ENCODE results near the gene NPW. TPM values are rescaled to one million over a fixed set of nuclear protein-coding genes. Genes with fewer than 3 reads are reported as not detected.

NPW gene
- total RNA-seq, 1 donor: 1.3 TPM

DNA sequence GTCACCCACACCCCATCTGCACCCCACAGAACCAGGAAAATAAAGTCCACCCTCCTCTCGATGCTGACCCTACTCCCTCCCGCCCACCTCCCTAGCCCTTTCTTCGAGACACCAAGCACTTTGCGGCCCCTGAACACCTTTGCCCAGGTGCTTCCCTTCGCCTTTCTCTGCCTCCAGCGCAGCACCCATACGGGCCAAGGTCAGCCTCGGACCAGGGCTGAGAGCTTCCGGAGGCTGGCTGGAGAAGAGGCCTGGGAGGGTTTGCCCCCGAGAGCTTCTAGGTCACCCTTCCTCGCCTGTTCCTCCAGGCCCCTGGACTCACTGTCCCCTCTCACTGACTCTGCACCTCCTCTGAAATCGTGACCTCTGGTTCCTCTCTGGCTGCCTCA is 4.4 kb downstream of the NPW start:
- no peak for TF ChIP-seq CTCF (IDR thresholded peaks at IDR 0.05; ENCODE audit: insufficient read depth, low read depth, low read length)
- DNase-seq (ENCODE audit: low read depth): no peak
- no peak overlapping the region for H3K4me3 ChIP-seq (ENCODE audit: low read depth, low read length)

- DNase-seq (ENCODE audit: low read depth): no peak
- TF ChIP-seq CTCF (IDR thresholded peaks at IDR 0.05; ENCODE audit: insufficient read depth, low read depth, low read length): no peak
- no peak overlapping the region for H3K4me3 ChIP-seq (ENCODE audit: low read depth, low read length)
These were observed 5.7 kb downstream of the NPW start for GRCh38 chr16:2025251-2025650.

- H3K4me3 ChIP-seq (ENCODE audit: low read depth, low read length): peak overlapping the region; percentile 54
These were observed 6.4 kb downstream of the NPW start for GRCh38 chr16:2025878-2026460.

GRCh38 chr16:2026461-2027023 is 7.0 kb downstream of the NPW start, which contains the start of gene NHERF2:
NHERF2 (plus strand) TSS chr16:2026902; CDS start chr16:2027006, 104 bp downstream.
- H3K4me3 ChIP-seq (ENCODE audit: low read depth, low read length): peak within 1 kb of the TSS; percentile 73
- TF ChIP-seq CTCF (IDR thresholded peaks at IDR 0.05; ENCODE audit: insufficient read depth, low read depth, low read length): no peak
- no peak for DNase-seq (ENCODE audit: low read depth)

More at GRCh38 chr16:2025878-2026460, 6.4 kb downstream of the NPW start:
- DNase-seq (ENCODE audit: low read depth): no peak
- no peak for TF ChIP-seq CTCF (IDR thresholded peaks at IDR 0.05; ENCODE audit: insufficient read depth, low read depth, low read length)

DNA sequence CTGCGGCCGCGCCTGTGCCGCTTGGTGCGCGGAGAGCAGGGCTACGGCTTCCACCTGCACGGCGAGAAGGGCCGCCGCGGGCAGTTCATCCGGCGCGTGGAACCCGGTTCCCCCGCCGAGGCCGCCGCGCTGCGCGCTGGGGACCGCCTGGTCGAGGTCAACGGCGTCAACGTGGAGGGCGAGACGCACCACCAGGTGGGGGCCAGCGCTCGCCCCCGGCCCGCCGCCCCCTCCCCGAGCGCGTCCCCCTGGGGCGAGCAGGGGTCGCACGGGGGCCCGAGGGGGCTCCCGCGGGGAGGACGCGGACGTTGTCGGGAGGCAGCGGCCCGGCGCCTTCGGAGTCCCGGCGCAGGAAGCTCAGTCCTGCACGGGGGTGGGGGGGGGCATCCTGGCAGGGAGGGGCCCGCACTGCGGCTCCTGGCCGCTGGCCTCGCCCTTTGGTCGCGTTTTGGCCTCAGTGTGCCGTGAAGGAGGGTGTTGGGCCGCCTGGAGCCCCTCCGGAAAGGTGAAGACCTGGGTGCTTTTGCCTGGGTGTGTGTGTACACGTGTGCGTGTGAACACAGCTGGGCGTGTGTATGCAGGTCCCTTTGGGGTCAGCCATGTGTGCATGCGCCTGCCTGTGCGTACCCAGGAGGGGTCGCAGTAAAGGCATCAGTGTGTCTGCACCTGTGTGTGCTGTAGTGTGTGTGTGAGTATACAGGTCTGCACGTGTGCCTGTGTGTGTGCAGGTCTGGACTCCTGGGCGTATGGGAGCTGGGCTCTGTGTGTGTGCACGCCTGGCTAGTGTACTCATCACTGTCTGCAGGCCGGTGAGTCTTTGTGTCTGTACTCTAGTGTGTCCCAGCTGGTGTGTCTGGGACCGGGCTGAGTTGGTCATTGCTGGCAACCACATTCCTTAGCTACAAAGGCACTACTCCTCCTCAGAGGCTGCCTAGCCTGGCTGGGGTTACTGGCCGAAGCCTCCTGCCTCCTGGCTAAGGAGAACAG is 7.7 kb downstream of the NPW start:
- peak overlapping the region; percentile 73 for H3K4me3 ChIP-seq (ENCODE audit: low read depth, low read length)
- TF ChIP-seq CTCF (IDR thresholded peaks at IDR 0.05; ENCODE audit: insufficient read depth, low read depth, low read length): no peak
- no peak for DNase-seq (ENCODE audit: low read depth)

DNA sequence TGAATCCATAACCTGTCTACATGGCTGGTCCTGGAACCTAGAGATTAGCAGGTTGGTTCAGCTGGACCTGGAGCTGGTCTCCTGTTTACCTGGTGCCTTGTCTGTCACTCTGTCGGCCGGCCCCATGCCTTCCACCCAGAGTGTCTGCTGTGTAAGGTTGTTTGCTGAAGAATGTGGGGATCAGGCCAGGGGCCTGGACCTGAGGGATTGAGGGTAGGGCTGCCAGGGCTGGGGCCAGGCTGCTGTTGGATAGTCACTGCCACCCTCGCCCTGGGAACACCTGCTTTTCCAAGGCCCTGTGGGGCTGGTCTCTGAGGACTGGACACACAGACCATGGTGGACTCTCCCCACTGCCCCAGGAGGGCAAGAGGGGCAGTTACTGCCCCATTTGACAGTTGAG is 8.6 kb downstream of the NPW start:
- no peak for TF ChIP-seq CTCF (IDR thresholded peaks at IDR 0.05; ENCODE audit: insufficient read depth, low read depth, low read length)
- no peak for DNase-seq (ENCODE audit: low read depth)
- peak overlapping the region; percentile 73 for H3K4me3 ChIP-seq (ENCODE audit: low read depth, low read length)

Data from fibroblast of villous mesenchyme (primary cell).